ENCODE results near the gene PCYT2. TPM values are rescaled to one million over a fixed set of nuclear protein-coding genes. Genes with fewer than 3 reads are reported as not detected.

The PCYT2 gene
- total and polyA plus RNA-seq, 2 donors (not counting 1 experiment from before 2014, with no cell fraction given): 33.4 to 34.9 TPM

GRCh38 chr17:81865358-81865732, 45.9 kb downstream of the PCYT2 start:
- H3K27me3 Mint-ChIP-seq: no peaks in the 10 kb centered on the region
- no peaks in the 10 kb centered on the region for H3K27me3 ChIP-seq (replicated peaks in 1 of 4; ENCODE audit: control extremely low read depth in 1 of 4, control insufficient read depth in 3 of 4, insufficient read depth in 4 of 4, low read length in 3 of 4)
- no peak overlapping the region for H3K4me3 Mint-ChIP-seq
- POLR2A ChIA-PET: interaction anchor here (0.5 kb wide), 1 partner anchor 27 kb away, joined by 3 read pairs; no protein-coding TSS in a partner anchor
- peaks cover 62% of the 10 kb centered on the region for H4K20me1 ChIP-seq (ENCODE audit: control insufficient read depth, insufficient read depth, low read length, poor library complexity, severe bottlenecking)
- ATAC-seq (ENCODE audit: low read depth) (no peak), DNase-seq (peak; percentile 39)
- peaks cover 18 to 31% of the 10 kb centered on the region in 2 donors for H3K4me1 ChIP-seq (ENCODE audit: control insufficient read depth in 2 of 2, insufficient read depth in 2 of 2, low read length in 2 of 2)
- TF ChIP-seq EZH2 (IDR thresholded peaks at IDR 0.05; ENCODE audit: borderline replicate concordance, insufficient read depth, low read depth, low read length, poor library complexity, severe bottlenecking) (no peak), CTCF (IDR thresholded peaks at IDR 0.05) (no peak)
- peaks cover 41% of the 10 kb centered on the region for H3K4me1 Mint-ChIP-seq
- no peak overlapping the region for H3K4me2 ChIP-seq (replicated peaks; ENCODE audit: low read depth, low read length, poor library complexity, severe bottlenecking)
- H3K36me3 ChIP-seq (replicated peaks in 1 of 2; ENCODE audit: control extremely low read depth in 1 of 2, control insufficient read depth in 1 of 2, extremely low read depth in 1 of 2, insufficient read depth in 2 of 2, low read length in 1 of 2): peaks cover 1 to 27% of the 10 kb centered on the region in 2 experiments
- H3K9me3 ChIP-seq (ENCODE audit: control extremely low read depth in 1 of 3, control insufficient read depth in 2 of 3, insufficient read depth in 1 of 3, low read length in 2 of 3): no peaks in the 10 kb centered on the region
- intact Hi-C loops (cut with micrococcal nuclease): loop anchor here (10.0 kb wide), 1 partner anchor 429 kb away; no protein-coding TSS in a partner anchor
- 98% methylated on average over 8 of the region's 8 CpGs for WGBS (ENCODE audit: insufficient coverage)
- no peak overlapping the region for H3K27ac Mint-ChIP-seq
- H3K4me3 ChIP-seq (ENCODE audit: control extremely low read depth in 1 of 5, extremely low read depth in 1 of 5, insufficient read depth in 1 of 5, low read depth in 2 of 5, low read length in 4 of 5): no peak overlapping the region
- H3K79me2 ChIP-seq (ENCODE audit: control insufficient read depth, insufficient read depth, low read length): peaks cover 47% of the 10 kb centered on the region
- no peaks in the 10 kb centered on the region for H3K9me3 Mint-ChIP-seq (ENCODE audit: insufficient read depth)
- CTCF ChIA-PET: interaction anchor here (0.7 kb wide), 1 partner anchor 135 kb away, joined by 3 read pairs; no protein-coding TSS in a partner anchor
- H3K27ac ChIP-seq (ENCODE audit: low read length in 2 of 2): no peak overlapping the region
- H3K9ac ChIP-seq (ENCODE audit: low read length): no peak overlapping the region
- H2AFZ ChIP-seq (ENCODE audit: insufficient read depth, low read depth, low read length, poor library complexity, severe bottlenecking): no peak overlapping the region

GRCh38 chr17:81863833-81864768, 47.1 kb downstream of the PCYT2 start:
- no peak overlapping the region for H3K9ac ChIP-seq (ENCODE audit: low read length)
- no peaks in the 10 kb centered on the region for H3K27me3 Mint-ChIP-seq

More at GRCh38 chr17:81863833-81864768, 47.1 kb downstream of the PCYT2 start:
- 94% methylated on average over 8 of the region's 9 CpGs for WGBS (ENCODE audit: insufficient coverage)
- no peak overlapping the region for H3K27ac ChIP-seq (ENCODE audit: low read length in 2 of 2)
- H3K4me1 ChIP-seq (ENCODE audit: control insufficient read depth in 2 of 2, insufficient read depth in 2 of 2, low read length in 2 of 2): peaks cover 15 to 30% of the 10 kb centered on the region in 2 donors
- Mint-ChIP-seq H3K27ac (no peak overlapping the region), H3K9me3 (ENCODE audit: insufficient read depth) (no peaks in the 10 kb centered on the region), H3K4me3 (no peak overlapping the region), H3K4me1 (peaks cover 39% of the 10 kb centered on the region)
- ChIA-PET POLR2A (no interaction called here), CTCF (no interaction called here)
- no peak overlapping the region for H3K4me3 ChIP-seq (ENCODE audit: control extremely low read depth in 1 of 5, extremely low read depth in 1 of 5, insufficient read depth in 1 of 5, low read depth in 2 of 5, low read length in 4 of 5)
- peaks cover 57% of the 10 kb centered on the region for H4K20me1 ChIP-seq (ENCODE audit: control insufficient read depth, insufficient read depth, low read length, poor library complexity, severe bottlenecking)
- no peak overlapping the region for H3K4me2 ChIP-seq (replicated peaks; ENCODE audit: low read depth, low read length, poor library complexity, severe bottlenecking)
- ATAC-seq (ENCODE audit: low read depth) (no peak), DNase-seq (peak; percentile 27)
- no peaks in the 10 kb centered on the region for H3K9me3 ChIP-seq (ENCODE audit: control extremely low read depth in 1 of 3, control insufficient read depth in 2 of 3, insufficient read depth in 1 of 3, low read length in 2 of 3)
- H3K27me3 ChIP-seq (replicated peaks in 1 of 4; ENCODE audit: control extremely low read depth in 1 of 4, control insufficient read depth in 3 of 4, insufficient read depth in 4 of 4, low read length in 3 of 4): no peaks in the 10 kb centered on the region
- peaks cover 1 to 17% of the 10 kb centered on the region in 2 experiments for H3K36me3 ChIP-seq (replicated peaks in 1 of 2; ENCODE audit: control extremely low read depth in 1 of 2, control insufficient read depth in 1 of 2, extremely low read depth in 1 of 2, insufficient read depth in 2 of 2, low read length in 1 of 2)
- TF ChIP-seq CTCF (IDR thresholded peaks at IDR 0.05): no peak
- TF ChIP-seq EZH2 (IDR thresholded peaks at IDR 0.05; ENCODE audit: borderline replicate concordance, insufficient read depth, low read depth, low read length, poor library complexity, severe bottlenecking): no peak
- H3K79me2 ChIP-seq (ENCODE audit: control insufficient read depth, insufficient read depth, low read length): peaks cover 47% of the 10 kb centered on the region
- H2AFZ ChIP-seq (ENCODE audit: insufficient read depth, low read depth, low read length, poor library complexity, severe bottlenecking): no peak overlapping the region
- intact Hi-C loops (cut with micrococcal nuclease): loop anchor here (5.0 to 10.0 kb wide), 2 partner anchors 347 to 431 kb away; no protein-coding TSS in a partner anchor
